ENCODE results near the gene PCGF1. TPM values are rescaled to one million over a fixed set of nuclear protein-coding genes. Genes with fewer than 3 reads are reported as not detected.
A peak's percentile ranks its signal among the peaks of the same experiment; 100 is the strongest.

Gene PCGF1
- total and polyA plus RNA-seq, 2 of the 13 experiments (the other 11 are each of a cell fraction or from before 2014, with no cell fraction given): 20.4 to 22.6 TPM

DNA sequence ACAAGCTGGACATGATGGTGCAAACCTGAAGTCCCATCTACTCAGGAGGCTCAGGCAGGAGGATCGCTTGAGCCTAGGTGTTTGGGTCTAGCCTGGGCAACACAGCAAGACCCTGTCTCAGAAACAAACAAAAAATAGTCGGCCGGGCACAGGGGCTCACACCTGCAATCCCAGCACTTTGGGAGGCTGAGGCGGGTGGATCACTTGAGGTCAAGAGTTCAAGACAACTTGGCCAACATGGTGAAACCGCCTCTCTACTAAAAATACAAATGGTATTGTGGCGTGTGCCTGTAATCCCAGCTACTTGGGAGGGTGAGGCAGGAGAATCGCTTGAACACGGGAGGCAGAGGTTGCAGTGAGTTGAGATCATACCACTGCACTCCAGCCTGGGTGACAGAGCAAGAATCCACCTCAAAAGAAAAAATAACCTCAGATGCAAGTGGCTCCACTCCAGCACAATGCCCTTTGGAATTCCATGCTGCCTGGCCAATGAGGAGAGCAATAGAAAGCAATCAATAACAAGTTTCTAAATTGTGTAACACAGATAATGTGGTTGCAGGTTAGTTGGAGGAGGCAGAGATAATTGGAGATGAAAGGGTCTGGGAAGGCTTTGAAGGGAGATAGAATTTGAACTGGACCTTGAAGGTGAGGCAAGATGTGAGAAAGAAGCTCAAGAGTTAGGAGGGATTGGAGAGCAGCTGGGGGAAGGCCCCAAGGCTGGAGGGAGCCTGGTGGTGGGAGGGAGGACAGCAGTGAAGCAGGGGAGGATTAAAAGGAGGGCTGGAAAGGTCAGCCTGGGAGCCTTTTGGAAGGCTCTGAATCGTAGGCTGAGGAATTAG is 18.6 kb downstream of the PCGF1 start (continued):
- TF ChIP-seq, protein P1, sequence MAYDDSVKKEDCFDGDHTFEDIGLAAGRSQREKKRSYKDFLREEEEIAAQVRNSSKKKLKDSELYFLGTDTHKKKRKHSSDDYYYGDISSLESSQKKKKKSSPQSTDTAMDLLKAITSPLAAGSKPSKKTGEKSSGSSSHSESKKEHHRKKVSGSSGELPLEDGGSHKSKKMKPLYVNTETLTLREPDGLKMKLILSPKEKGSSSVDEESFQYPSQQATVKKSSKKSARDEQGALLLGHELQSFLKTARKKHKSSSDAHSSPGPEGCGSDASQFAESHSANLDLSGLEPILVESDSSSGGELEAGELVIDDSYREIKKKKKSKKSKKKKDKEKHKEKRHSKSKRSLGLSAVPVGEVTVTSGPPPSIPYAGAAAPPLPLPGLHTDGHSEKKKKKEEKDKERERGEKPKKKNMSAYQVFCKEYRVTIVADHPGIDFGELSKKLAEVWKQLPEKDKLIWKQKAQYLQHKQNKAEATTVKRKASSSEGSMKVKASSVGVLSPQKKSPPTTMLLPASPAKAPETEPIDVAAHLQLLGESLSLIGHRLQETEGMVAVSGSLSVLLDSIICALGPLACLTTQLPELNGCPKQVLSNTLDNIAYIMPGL (CRISPR knock-in tag; IDR thresholded peaks at IDR 0.05; ENCODE audit: borderline replicate concordance in 1 of 2, low read depth in 1 of 2): no peak
- TF ChIP-seq GLI4 (CRISPR knock-in tag; IDR thresholded peaks at IDR 0.05; ENCODE audit: borderline replicate concordance) (0 out of 2 replicates have a peak, but pooled peaks have one; percentile 51), ELF1 (CRISPR knock-in tag; IDR thresholded peaks at IDR 0.05) (no peak), ZNF891 (CRISPR knock-in tag; IDR thresholded peaks at IDR 0.05) (no peak), RAD21 (CRISPR knock-in tag; IDR thresholded peaks at IDR 0.05) (no peak), ZNF652 (CRISPR knock-in tag; IDR thresholded peaks at IDR 0.05; ENCODE audit: borderline replicate concordance, low read depth) (peak; percentile 57; the same call in 1 of the 2 replicates), DR1 (CRISPR knock-in tag; IDR thresholded peaks at IDR 0.05) (no peak), MYC (CRISPR knock-in tag; IDR thresholded peaks at IDR 0.05; ENCODE audit: borderline replicate concordance) (no peak), ZNF260 (CRISPR knock-in tag; IDR thresholded peaks at IDR 0.05; ENCODE audit: borderline replicate concordance, low read depth) (no peak)
- TF ChIP-seq, protein P2, sequence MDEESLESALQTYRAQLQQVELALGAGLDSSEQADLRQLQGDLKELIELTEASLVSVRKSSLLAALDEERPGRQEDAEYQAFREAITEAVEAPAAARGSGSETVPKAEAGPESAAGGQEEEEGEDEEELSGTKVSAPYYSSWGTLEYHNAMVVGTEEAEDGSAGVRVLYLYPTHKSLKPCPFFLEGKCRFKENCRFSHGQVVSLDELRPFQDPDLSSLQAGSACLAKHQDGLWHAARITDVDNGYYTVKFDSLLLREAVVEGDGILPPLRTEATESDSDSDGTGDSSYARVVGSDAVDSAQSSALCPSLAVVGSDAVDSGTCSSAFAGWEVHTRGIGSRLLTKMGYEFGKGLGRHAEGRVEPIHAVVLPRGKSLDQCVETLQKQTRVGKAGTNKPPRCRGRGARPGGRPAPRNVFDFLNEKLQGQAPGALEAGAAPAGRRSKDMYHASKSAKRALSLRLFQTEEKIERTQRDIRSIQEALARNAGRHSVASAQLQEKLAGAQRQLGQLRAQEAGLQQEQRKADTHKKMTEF (CRISPR knock-in tag; IDR thresholded peaks at IDR 0.05): peak; percentile 87
- TF ChIP-seq, protein P3, sequence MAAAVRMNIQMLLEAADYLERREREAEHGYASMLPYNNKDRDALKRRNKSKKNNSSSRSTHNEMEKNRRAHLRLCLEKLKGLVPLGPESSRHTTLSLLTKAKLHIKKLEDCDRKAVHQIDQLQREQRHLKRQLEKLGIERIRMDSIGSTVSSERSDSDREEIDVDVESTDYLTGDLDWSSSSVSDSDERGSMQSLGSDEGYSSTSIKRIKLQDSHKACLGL (CRISPR knock-in tag; IDR thresholded peaks at IDR 0.05): no peak
- TF ChIP-seq, protein P4, sequence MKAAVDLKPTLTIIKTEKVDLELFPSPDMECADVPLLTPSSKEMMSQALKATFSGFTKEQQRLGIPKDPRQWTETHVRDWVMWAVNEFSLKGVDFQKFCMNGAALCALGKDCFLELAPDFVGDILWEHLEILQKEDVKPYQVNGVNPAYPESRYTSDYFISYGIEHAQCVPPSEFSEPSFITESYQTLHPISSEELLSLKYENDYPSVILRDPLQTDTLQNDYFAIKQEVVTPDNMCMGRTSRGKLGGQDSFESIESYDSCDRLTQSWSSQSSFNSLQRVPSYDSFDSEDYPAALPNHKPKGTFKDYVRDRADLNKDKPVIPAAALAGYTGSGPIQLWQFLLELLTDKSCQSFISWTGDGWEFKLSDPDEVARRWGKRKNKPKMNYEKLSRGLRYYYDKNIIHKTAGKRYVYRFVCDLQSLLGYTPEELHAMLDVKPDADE (CRISPR knock-in tag; IDR thresholded peaks at IDR 0.05): no peak
- TF ChIP-seq, protein P5, sequence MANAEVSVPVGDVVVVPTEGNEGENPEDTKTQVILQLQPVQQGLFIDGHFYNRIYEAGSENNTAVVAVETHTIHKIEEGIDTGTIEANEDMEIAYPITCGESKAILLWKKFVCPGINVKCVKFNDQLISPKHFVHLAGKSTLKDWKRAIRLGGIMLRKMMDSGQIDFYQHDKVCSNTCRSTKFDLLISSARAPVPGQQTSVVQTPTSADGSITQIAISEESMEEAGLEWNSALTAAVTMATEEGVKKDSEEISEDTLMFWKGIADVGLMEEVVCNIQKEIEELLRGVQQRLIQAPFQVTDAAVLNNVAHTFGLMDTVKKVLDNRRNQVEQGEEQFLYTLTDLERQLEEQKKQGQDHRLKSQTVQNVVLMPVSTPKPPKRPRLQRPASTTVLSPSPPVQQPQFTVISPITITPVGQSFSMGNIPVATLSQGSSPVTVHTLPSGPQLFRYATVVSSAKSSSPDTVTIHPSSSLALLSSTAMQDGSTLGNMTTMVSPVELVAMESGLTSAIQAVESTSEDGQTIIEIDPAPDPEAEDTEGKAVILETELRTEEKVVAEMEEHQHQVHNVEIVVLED (CRISPR knock-in tag; IDR thresholded peaks at IDR 0.05; ENCODE audit: borderline replicate concordance): peak; percentile 64
- TF ChIP-seq, protein P6, sequence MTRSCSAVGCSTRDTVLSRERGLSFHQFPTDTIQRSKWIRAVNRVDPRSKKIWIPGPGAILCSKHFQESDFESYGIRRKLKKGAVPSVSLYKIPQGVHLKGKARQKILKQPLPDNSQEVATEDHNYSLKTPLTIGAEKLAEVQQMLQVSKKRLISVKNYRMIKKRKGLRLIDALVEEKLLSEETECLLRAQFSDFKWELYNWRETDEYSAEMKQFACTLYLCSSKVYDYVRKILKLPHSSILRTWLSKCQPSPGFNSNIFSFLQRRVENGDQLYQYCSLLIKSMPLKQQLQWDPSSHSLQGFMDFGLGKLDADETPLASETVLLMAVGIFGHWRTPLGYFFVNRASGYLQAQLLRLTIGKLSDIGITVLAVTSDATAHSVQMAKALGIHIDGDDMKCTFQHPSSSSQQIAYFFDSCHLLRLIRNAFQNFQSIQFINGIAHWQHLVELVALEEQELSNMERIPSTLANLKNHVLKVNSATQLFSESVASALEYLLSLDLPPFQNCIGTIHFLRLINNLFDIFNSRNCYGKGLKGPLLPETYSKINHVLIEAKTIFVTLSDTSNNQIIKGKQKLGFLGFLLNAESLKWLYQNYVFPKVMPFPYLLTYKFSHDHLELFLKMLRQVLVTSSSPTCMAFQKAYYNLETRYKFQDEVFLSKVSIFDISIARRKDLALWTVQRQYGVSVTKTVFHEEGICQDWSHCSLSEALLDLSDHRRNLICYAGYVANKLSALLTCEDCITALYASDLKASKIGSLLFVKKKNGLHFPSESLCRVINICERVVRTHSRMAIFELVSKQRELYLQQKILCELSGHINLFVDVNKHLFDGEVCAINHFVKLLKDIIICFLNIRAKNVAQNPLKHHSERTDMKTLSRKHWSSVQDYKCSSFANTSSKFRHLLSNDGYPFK (CRISPR knock-in tag; IDR thresholded peaks at IDR 0.05; ENCODE audit: borderline replicate concordance): peak; percentile 27; the same call in 1 of the 2 replicates
- TF ChIP-seq, protein P7, sequence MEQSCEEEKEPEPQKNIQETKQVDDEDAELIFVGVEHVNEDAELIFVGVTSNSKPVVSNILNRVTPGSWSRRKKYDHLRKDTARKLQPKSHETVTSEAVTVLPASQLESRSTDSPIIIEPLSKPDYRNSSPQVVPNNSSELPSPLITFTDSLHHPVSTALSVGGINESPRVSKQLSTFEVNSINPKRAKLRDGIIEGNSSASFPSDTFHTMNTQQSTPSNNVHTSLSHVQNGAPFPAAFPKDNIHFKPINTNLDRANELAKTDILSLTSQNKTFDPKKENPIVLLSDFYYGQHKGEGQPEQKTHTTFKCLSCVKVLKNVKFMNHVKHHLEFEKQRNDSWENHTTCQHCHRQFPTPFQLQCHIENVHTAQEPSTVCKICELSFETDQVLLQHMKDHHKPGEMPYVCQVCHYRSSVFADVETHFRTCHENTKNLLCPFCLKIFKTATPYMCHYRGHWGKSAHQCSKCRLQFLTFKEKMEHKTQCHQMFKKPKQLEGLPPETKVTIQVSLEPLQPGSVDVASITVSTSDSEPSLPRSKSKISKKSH (CRISPR knock-in tag; IDR thresholded peaks at IDR 0.05; ENCODE audit: borderline replicate concordance): no peak
